IPS DF 4.7 (cell line): ENCODE results near the gene MYO1B.

Experiments
- DNase-seq: peaks from one replicate; pipeline ENCODE4 v3.0.0-alpha.2; 2013; ENCODE audit warnings: low spot score; ENCODE audit errors: extremely low read depth

The MYO1B gene

GRCh38 chr2:191225690-191226089 lies 19.5 kb upstream of the MYO1B start:
- DNase-seq, result no peak

- DNase-seq, result no peak
Observed at GRCh38 chr2:191226196-191226595, 19.0 kb upstream of the MYO1B start.

DNA sequence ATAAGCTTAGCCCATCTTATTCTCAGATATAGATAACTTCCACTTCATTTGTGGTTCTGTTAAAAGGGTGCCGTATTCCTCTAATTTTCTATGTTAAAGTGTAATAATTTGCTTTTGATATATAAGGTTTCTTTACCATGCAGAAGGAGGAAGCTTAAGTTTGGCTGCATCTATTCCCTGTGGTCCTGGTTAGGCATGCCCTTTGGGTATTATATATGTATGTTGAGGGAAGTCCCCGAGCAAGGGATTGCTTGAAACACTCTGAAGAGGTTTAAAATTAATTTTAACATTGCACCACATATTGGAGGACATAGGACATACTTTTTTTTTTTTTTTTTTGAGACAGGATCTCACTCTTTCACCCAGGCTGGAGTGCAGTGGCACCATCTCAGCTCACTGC lies 16.9 kb upstream of the MYO1B start:
- DNase-seq, result no peak

- no peak for DNase-seq
Observed at GRCh38 chr2:191228861-191229260, 16.3 kb upstream of the MYO1B start.

DNA sequence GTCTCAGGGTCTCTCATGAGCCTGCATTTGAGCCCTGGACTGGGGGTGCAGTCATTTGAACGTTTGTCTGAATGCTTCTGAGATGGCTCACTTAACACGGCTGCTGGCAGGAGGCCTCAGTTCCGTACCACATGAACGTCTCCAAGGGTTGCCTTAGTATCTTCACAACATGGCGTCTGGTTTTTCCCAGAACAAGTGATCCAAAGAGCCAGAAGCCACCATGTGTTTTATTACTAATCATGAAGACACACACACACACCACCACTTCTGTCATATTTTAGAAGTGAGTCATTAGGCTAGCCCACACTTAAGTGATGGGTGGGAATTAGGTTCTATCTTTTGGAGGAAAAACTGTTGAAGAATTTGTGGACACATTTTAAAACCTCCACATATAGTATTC lies 15.0 kb upstream of the MYO1B start:
- no peak for DNase-seq

DNA sequence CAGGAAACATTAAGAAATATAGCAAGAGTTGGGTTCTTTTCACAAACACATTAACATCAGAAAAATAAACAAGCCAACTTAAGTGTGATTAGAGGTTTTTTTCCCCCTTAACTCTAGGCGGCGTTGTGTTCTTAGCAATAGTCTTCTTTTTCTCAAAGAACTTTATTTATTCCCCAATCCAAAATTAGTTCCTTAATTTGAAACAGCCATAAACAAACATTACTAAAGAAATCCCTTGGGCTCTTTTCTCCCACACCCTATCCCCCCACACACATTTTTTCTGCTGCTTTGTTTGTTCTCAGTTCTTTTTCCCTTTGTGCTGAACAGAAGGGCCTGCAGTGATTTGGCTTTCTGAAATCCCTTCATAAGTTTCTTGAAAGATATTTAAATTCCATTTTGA lies 13.2 kb upstream of the MYO1B start:
- no peak for DNase-seq

DNA sequence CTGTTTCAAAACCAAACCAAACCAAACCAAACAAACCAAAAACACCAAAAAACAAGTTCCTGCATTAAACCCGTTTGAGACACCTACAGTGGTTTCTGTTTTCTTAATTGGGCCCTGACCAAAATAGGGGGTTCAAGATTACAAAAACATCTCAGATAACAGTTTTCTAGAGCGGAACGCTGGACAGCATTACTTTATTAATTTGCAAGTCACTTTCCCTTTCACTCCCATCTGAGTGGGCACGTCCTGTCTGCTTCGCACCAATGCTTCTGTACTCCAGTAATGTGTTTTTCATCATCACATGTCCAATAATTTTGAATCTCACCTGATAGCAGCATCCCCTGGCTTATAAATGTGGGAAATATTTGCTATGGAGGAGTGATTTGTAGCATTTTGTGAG lies 11.7 kb upstream of the MYO1B start:
- DNase-seq, result no peak

- no peak for DNase-seq
Observed at GRCh38 chr2:191234376-191234775, 10.8 kb upstream of the MYO1B start.

DNA sequence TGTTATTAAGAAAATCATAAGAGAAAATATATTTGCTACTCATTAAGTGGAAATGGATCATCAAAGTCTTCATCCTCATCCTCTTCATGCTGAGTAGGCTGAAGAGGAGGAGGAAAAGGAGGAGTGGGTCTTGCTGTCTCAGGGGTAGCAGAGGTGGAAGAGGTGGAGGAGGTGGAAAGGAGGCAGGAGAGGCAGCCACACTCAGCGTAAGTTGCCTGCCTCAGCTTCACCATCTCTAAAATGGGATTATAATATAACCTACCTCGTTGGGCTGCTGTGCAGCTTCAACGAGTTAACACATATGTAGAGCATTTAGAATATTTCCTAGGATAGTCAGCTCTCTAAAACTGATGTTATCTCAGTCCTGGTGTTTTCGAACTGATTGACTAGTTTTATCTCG lies 4.3 kb upstream of the MYO1B start:
- no peak for DNase-seq

DNA sequence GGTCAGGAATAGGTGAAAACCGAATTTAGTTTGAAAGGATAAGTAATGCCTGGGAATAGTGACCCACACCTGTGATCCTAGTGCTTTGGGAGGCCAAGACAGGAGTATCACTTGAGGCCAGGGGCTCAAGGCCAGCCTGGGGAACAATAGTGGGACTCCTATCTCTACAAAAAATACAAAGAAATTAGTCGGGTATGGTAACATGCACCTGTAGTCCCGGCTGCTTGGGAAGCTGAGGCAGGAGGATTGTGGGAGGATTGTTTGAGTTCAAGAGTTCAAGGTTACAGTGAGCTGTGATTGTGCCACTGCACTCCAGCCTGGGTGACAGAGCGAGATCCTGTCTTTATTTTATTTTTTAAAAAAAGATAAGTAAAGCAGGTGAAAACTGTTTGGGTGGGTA lies 3.8 kb upstream of the MYO1B start:
- no peak for DNase-seq

DNA sequence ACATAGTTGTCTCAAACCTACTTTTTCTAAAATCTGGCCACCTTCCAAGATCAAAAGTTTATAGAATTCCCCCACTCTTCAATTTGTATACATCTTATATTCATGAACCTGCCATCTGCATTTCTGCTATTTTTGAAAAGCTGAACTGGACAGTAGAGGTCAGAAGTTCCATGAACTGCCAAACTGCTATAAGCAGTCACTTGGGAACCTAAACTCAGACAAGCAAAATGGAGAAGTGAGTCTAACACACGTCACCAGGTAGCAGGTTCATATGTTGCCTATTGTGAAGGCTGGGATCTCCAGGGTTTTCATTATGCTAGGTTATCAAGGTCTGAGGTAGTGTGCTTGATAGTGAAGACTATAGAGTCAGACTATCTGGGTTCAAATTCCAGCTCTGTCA lies 2.0 kb upstream of the MYO1B start:
- DNase-seq, result no peak

GRCh38 chr2:191244350-191244749 lies 854 bp upstream of the MYO1B start:
- DNase-seq, result no peak

DNA sequence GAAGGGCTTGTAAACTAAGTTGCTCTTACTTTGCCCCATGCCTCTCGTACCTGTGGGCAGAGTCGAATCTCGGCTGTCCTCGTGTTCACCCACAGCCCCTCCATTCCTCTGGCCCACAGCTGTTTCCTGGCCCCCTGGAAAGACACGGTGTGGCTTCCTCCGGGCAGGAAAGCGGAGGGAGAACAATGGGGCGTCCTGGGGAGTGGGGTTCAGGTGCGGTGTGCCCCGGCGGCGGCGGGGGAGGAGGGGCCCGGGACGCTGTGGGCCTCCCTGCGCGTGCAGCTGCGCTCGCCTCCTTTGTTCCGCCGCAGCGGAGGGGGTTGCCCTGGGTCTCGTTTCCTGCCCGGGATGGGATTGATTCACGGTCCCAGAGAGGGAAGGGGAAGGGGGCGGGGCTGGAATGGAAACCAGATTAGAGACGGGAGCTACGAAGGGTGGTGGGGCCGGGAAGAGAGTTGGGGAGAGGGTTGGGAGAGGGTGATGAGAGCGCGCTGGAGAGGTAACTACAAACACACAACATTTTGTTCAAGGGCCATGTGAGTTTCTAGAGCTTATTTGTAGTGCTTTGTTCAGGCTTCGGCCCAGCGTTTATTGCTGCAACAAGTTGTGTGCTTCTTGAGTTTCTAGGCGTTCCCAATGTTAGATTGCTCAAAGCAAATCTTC lies 796 bp downstream of the MYO1B start:
- DNase-seq, result peak; percentile 44

DNA sequence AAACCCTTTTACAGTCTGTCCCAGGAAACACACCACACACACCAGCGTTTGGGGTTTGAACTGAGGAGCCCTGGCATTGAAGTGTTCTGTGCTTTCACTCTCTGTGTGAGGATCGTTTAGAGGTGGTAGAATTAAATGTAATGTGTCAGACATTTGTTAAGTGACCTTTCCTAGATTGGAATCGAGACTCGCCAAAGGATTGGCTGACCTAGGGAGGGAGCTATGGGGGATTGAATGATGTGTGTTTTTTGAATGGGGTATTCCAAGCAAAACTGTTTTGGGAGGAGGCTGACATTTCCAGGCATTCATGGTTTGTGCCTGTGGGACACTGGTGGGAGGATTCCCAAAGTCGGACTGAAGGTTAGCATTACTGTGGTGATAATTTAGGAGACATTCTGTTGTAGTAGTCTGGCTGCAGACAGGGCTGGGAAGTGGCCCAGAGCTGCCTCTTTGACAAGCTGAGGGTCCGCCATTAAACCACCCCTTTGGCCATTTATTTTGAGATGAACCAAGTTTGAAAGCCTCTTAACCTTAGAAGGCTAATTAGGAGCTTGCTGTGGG lies 1.7 kb downstream of the MYO1B start:
- DNase-seq, result no peak

DNA sequence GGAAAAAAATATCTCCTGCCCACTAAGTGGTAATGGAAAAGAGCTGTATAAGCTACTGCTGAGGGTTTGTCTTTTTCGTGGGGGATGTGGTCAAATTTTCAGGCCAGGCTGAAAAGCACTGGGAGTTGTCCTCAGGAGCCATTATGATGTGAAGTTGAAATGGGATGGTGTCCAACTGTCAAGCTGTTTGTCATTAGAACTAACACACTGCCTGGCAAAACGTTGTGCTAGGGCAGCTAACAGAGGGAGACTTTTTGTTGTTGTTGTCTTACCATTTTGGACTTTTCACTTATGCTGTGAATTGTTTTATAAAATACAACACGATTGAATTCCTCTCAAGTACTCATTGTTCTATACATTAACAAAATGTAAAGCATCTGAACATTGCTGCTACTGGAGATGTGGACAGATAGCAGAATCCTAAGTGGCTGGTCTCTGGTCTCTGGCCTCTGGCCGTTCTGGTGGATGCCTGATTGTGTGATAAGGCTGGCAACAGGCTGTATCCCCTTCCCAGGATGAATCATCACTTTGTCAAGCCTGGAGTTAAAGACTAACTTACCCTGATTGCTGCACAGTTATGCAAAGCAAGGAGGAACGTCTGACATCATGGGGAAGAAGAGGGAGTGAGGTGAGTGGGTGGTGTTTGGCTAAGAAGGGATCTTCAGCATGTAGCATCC lies 2.3 kb downstream of the MYO1B start:
- DNase-seq, result no peak

DNA sequence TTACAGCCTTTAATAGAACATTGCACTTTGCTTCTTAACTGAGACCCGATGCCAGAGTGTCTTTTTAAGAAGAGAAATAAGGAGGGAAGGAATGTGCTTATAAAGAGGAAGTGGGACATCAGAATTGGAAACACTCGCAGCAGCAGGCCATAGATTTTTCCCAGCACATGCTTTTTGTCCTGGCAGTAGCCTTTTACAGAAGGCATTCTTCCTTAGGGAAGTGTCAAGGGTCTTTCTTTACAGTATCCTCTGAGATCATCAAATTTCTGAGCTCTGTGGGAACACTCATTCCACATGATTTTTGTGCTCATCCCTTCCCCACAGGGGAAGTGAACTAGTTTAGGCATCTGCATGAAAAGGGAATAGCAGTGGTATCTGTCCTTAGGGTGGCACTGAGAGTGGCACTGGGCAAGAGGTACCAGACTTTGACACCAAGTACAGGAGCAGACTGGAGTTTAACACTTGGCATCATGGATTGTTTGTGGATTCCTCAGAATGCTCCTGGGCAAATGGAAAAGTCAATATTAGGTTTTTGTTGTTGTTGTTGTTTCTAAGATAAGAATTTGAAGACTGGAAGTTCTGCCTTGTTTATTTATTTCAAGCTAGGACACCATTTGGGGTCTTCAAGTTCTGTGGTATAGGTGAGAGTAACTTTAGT lies 4.1 kb downstream of the MYO1B start:
- no peak for DNase-seq

GRCh38 chr2:191250400-191250799 lies 5.2 kb downstream of the MYO1B start:
- DNase-seq, result no peak

DNA sequence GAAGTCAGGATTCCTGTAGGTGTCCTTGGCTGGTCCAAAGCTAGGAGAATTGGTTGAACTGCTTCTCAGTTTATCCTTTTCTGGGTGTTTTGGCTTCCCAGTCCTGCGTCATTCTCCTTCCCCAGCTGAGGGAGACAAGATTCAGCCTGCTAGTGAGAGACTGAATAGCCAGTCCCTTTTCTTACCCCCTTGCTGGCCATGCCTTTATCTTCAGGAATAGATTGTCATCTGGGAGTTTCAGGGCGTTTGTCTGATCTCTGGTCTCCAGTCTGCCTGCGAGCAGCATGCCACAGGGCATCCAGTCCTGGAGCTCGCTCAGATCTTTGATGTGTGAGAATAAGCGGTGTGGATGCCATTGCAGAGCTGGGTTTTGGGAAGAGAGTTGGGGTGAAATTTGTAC lies 5.8 kb downstream of the MYO1B start:
- DNase-seq, result no peak

- DNase-seq, result no peak
Observed at GRCh38 chr2:191252699-191253098, 7.5 kb downstream of the MYO1B start.

GRCh38 chr2:191253476-191253875 lies 8.3 kb downstream of the MYO1B start:
- DNase-seq, result no peak

GRCh38 chr2:191255271-191255670 lies 10.1 kb downstream of the MYO1B start:
- DNase-seq, result no peak

DNA sequence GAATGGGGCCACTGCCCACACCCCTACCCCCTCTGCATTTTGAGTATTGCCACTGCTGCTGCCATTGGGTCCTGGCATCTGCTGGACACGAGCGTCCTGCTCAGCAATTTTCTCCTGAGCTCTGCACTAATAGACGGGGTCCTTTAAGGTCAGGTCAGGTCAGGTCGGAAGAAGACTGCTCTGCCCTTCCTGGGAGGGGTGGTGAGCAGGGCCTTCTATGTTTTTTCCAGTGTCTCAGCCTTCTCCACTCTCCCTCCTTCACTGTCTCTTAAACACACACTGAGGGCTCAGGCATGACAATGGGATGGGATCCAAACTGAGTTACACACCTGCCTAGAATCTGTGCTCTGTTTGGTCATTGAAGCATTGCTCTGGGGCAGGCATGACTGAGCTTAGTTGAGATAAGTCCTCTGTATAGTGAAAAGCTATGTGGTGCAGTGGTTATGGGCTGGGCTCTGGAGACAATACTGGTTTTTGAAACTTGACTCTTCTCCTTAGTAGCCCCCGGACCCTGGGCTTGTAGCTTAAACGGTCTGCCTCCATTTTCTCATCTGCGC lies 10.6 kb downstream of the MYO1B start:
- DNase-seq, result no peak
